Measurements from ENCODE around the gene AFAP1L1.

AFAP1L1 gene

DNA sequence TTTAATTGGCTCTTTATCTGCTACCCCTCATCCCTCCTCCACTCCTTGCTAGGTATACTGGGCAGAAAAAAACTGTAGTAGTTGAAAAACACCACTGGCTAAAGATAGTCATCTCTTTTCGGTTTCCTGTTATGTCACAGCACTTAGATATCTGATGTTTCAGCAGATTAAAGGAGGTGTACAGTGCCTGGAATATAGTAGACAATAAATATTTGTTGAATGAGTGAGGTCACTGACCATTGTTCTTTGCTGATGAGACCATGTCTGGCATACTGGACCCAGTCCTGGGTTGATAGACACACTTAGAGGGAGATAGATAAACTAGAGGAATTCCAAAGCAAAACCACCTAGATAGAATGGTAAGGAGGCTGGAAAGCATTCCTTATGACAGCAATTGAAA is 76.9 kb downstream of the AFAP1L1 start:
- DNase-seq (ENCODE audit: low spot score), result no peak

DNA sequence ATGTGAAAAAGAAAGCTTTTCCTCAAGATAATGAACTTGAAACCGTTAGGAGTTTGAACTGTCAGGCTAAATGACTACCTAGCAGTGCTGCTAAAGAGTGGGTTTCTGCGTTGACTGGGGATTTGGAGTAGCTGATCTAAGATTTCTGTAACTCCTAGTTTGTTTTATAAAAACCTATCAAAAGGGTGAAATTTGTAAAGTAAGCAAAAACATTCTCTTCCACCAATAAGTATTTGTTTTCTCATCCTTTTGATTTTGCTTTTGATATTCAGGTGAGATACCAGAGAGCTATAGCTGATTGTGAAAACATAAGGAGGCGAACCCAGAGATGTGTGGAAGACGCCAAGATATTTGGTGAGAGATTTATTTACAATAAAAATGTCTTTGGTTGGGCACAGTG is 77.7 kb downstream of the AFAP1L1 start:
- DNase-seq (ENCODE audit: low spot score), result no peak

DNA sequence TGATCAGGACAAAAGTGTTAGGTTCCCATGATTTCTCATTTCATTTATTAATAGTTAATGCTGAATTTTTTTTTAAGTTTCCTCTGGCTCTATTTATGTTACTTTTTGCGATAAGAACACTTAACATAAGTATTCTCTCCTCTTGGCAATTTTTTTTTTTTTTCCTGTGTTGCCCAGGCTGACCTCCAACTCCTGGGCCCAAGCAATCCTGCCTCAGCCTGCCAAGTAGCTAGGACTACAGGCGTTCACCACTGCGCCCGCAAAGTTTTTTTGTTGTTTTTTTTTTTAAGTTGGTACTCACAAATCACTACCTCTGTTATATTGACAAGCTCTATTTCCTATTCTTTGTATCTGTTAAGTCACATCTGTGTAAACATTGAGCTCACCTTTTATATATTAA is 80.5 kb downstream of the AFAP1L1 start:
- no peak for DNase-seq (ENCODE audit: low spot score)

DNA sequence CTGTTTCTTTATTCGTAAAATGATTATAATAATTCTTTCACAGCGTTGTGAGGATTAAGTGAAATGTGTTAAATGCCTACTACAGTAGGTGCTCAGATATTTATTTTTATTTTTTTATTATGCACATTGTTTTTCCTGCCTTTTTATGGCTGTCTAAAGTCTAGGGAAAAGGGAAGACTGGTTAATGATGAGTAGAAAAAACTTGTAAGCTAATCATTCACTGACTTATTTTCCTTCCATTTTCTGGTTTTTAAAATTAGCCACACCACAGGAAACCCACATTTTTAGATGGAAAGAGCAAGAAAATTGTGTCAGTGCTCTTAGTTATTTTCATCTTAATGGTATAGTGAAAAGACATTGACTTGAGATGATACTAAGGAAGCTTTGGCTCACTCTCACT is 82.3 kb downstream of the AFAP1L1 start:
- no peak for DNase-seq (ENCODE audit: low spot score)

DNA sequence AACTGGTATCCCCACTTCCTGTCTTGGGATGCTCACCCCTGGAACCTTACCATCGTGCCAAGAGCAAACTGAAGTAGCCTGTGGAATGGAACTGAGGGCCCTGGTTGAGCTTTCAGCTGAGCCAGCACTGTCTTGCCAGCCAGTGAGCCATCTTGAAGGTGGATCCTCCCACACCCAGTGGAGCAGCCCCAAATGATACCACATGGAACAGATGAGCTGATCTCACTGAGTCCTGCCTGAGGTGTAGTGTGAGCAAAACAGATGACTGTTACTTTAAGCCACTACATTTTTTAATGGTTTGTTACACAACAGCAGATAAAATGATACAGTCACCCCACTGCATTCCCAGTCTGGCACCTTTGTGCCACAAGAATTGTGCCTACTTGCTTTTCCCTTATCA is 84.0 kb downstream of the AFAP1L1 start:
- no peak for DNase-seq (ENCODE audit: low spot score)

DNA sequence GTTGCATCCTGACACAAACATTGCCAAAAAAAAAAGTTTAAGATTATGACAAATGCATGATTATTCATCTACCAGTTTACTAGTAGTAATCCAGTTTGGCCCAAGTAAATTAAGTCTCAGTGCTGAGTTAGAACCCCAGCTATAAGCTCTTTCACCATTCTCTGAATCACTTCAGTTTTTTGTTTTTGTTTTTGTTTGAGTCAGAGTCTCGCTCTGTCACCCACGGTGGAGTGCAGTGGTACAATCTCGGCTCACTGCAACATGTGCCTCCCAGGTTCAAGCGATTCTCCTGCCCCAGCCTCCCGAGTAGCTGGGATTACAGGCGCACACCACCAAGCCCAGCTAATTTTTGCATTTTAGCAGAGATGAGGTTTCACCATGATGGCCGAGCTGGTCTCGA is 84.7 kb downstream of the AFAP1L1 start:
- DNase-seq (ENCODE audit: low spot score), result no peak

DNA sequence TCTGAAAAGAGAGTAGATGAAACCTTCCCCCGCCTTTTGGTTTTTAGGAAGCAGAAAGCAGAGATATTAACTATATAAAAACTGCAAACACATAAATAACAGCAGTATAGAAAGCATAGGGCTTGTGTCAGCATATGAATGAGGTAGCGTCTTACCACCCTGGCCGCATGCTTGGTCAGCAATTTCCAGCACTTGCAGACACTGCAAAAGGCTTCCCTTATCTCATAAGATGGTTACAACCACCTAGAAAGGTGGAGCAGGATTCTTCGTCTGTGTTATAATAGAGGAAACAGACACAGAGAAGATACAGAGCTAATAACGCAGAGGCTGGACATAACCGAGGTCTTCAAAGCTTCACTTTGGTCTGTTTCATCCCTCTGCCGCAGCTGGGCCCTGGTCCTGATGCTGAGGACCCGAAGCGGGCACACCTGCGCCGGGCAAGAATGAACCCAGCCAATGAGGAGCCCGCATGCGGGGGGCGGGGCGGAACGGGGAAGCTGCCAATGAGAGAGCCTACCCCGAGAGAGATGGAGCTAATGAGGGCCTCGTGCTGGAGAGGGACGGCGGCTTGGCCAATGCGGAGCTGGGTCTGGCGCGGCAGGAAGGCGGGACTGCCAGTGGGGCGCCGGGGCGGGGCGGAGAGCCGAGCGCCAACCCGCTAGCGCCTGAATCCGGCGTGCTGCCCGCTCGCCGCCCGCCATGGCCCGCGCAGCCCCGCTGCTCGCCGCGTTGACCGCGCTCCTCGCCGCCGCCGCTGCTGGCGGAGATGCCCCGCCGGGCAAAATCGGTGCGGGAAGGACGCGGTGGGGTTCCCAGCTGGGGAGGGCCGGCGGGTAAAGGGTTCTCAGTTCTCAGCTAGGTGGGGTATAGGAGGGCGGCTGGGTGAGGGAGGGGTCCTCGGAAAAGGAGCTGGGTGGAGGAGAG is 86.0 kb downstream of the AFAP1L1 start, which contains the start of gene PCYOX1L:
Gene PCYOX1L, plus strand, starts transcription at position 677 of the 924 bp plus-strand sequence. Its CDS starts 23 bp downstream, at position 700.
- DNase-seq (ENCODE audit: low spot score), result peak; percentile 98

DNA sequence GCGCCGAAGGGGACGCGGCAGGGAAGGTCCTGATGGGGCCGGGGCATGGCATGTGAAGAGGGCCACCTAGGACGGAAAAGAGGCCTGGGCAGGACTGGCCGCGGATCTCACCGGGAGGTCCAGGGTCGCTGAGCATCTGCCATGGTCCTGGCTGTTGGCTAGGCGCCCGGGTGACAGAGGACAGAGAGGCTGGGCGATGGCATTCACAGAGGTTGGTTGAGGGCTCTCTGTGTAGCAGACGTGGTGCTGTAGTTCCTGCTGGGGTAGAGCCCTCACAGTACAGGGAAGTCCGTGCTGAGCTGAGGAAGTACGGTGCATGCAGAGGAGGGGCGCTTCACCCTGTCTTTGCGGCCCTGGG is 86.6 kb downstream of the AFAP1L1 start:
- DNase-seq (ENCODE audit: low spot score), result no peak

DNA sequence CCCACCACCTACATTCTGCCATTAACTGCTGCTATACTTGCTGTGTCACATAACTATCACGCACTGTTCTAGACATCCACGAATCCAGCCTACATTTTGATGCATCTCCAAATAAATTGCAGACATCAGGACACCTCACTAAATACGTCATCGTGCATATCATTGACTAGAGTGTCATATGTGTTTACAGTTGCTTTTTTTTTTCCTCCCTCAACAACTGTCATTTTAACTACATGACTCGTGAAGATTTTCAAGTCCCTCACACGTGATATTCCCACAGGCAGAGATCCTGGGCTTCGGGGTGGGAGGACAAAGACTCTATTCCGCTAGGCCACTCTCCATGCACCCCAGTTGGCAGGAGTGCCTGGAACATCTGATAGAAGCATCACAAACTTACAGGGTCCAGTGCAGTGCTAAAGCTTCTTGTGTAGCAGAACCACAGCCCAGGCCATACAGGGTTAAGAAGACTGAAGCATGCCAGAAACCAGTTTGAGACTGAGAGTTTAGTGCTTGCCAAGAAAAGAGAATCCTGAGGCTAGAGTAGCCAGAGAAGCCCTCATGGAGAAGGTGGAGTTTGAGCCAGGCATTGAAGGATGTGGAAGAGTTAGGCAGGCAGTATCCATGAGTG is 87.3 kb downstream of the AFAP1L1 start:
- no peak for DNase-seq (ENCODE audit: low spot score)

DNA sequence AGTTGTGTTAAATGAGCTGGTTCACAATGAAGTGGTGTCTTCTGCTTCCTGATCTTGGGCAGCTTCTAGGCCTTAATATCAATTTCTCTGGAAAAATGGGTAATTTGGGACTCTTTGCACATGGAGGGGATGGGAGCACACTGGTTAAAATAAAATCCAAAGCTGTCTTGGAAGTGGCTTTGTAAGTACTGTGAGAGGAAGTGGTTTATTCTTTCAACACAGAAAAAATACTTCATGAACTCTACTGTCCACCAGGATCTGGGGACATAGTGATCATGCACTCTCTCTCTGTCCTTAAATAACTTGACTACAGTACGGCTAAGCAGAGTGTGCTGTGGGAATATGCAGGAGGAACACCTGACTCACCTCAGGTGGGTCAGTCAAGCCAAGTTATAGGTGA is 88.6 kb downstream of the AFAP1L1 start:
- DNase-seq (ENCODE audit: low spot score), result no peak

DNA sequence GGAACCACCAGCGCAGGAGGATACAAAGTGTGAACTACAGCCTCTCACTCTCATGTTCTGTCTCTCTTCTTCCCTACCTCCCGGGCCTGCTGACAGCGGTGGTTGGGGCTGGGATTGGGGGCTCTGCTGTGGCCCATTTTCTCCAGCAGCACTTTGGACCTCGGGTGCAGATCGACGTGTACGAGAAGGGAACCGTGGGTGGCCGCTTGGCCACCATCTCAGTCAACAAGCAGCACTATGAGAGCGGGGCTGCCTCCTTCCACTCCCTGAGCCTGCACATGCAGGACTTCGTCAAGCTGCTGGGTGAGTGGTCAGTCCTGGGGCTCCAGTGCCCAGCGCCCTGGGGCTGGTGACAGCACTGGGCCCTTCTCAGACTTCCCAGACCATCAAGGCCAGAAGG is 90.9 kb downstream of the AFAP1L1 start:
- no peak for DNase-seq (ENCODE audit: low spot score)

DNA sequence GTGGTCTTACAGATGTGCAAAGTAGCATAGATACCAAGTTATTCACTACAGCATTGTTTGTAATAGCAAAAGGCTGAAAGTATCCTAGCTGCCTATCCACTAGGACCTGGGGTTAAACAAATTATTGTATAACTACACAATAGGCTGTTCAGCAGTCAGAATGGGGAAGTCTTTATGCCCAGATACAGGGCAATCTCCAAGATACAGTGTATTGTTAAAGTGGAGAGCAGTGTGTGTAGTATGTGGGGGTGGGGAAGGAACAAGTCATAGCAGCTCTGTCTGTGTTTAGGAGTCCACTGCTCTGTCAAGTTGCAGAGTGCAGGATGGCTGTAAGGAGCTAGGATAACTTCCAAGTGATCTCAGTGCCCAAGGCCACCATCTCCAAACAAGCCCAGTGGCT is 91.7 kb downstream of the AFAP1L1 start:
- no peak for DNase-seq (ENCODE audit: low spot score)

DNA sequence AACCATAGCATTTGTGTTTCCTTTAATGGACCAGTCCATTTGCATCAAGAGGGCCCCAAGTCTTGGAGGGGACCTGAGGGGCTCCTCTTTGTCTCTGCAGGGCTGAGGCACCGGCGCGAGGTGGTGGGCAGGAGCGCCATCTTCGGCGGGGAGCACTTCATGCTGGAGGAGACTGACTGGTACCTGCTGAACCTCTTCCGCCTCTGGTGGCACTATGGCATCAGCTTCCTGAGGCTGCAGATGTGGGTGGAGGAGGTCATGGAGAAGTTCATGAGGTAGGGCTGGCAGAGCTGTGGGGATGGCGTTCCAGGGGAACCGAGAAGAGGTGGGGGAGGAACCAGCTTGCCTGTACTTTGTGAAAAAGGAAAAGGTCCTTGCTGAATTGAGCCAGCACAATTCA is 92.3 kb downstream of the AFAP1L1 start:
- DNase-seq (ENCODE audit: low spot score), result no peak

DNA sequence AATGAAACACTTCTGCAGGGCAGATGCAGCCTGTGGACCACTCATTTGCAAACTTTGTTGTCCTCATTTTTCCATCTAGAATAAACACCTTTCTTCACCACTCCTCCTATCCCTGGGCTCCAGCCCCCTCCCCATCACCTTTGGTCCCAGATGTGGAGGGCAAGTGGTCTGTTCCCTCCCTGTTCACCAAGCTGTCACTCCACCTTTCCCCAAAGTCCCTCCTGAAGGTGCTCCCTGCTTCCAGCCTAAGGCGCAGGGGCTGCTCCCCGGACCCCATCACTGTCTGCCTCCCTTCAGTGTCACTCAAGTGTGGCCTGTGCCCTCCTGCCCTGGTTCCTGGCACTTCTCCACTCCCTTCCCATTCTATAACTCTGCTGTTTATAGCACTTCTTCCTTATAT is 93.1 kb downstream of the AFAP1L1 start:
- no peak for DNase-seq (ENCODE audit: low spot score)

DNA sequence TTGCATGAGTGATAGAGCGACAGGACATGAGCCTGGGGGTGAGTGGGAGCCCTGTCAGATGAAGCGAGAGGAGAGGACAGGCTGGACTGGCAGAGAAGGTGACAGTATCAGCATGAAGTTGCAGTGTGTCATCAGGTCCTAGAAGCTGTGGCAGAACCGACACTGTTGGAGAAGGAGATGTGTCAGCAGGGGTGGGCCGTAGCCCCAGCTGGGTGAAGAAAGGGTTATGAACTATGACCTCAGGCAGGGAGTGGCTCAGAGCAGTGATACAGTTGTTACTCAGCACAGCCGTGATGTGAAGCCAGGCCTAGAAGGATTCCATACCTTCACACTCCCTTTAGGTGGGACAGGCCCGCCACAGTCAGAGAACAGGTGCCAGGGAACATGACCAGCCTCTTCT is 93.8 kb downstream of the AFAP1L1 start:
- no peak for DNase-seq (ENCODE audit: low spot score)

DNA sequence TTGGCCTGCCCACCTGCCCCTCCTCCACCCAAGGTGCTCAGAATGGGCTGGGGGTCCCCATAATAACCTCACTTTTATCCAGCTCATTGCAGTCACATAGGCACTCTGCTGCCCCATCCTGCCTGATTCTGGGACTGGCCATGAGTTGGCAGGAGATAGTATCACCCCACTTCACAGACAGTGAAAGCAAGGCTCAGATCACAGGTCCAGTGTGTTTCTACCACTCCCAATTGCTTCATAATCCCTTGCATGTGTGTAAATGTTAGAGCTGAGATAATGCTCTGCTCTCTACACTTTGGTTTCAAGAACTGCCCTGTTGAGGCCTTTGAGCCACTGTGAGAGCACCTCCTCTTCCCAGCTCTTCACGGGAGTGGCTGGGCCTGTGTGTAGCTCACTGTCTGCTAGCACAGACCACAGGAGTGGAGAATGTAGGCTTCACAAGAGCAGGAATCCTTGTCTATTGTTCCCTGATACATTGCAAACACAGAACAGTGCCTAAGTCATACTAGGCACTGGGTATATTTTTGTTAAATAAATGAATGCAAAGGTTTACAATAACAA is 94.6 kb downstream of the AFAP1L1 start:
- DNase-seq (ENCODE audit: low spot score), result no peak

DNA sequence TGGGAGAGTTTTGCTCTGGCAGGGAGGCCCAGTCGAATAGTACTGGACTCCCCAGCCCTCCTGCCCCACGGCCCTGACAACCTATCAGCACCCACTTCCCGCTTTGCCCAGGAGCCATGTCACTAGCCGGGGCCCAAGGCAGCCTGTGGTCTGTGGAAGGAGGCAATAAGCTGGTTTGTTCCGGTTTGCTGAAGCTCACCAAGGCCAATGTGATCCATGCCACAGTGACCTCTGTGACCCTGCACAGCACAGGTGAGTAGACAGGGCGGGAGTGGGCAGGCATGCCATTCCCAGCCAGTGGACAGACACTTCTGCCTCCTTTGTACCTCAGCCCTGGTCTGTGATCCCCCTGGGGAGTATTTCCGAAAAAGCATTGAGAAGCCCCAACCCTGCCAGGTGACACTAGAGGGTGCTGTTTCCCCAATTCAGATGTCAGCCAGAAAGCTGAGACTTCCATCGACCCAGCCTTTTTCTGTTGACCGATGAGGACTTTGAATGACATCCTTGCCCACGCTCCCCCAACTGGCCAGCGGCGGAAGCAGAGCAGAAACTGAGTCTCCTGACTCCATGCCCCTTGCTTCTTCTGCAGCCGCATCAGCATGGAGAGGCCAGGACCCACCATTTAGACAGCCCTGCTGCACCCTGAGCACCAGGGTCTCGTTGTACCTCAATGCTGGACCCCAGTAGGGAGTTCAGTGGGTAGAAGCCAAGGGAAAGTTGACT is 95.8 kb downstream of the AFAP1L1 start:
- DNase-seq (ENCODE audit: low spot score), result peak; percentile 88

DNA sequence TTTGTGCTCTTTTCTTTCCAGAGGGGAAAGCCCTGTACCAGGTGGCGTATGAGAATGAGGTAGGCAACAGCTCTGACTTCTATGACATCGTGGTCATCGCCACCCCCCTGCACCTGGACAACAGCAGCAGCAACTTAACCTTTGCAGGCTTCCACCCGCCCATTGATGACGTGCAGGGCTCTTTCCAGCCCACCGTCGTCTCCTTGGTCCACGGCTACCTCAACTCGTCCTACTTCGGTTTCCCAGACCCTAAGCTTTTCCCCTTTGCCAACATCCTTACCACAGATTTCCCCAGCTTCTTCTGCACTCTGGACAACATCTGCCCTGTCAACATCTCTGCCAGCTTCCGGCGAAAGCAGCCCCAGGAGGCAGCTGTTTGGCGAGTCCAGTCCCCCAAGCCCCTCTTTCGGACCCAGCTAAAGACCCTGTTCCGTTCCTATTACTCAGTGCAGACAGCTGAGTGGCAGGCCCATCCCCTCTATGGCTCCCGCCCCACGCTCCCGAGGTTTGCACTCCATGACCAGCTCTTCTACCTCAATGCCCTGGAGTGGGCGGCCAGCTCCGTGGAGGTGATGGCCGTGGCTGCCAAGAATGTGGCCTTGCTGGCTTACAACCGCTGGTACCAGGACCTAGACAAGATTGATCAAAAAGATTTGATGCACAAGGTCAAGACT is 96.5 kb downstream of the AFAP1L1 start:
- DNase-seq (ENCODE audit: low spot score), result no peak

DNA sequence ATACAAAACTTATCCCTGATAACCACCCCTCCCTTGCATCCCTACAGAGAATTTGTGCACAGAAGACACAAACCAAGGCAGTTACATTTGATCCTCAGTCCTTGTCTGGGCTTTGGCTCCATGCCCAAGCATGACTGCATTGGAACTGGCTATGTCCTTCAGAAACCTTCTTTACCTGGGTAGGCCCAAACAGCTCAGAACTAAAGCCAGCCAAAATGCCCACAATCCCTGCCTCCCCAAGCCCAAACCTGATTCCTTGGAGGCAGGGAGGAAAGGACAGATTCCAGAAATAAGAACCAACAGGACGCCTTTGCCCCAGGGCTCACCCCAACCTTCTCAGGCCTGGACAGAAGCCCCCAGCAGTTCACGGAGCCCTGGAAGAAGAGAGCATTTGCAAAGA is 99.2 kb downstream of the AFAP1L1 start:
- no peak for DNase-seq (ENCODE audit: low spot score)

DNA sequence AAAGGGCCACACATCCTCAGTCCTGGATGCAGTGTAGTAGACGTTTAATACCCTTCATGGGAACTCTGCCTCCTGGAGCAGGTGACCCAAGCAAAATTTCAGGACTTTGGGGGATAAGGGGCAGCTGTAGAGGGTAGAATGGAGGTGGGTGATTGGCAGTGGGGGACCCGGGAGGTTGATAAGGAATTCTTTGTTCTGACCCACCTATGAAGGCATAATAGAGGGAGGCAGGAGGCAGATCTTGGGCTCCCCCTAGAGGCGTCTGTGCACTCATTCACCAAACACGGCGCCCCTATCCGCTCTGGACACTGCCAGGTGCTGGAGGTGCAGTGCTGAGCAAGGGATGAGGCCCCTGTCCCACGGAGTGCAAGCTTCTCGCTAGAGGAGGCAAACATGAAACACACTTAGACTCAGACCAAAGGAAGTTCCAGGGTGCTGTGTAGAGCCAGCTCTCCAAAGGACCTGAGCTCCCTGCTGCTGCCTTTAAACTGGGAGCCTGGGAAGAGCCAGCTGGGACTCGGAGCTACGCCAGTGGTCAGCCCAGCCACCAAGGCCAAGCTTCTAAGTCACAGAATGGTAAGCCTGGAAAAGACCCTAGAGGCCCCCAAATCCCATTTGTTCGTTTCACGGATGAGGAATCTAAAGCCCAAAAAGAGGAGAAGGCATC is 99.8 kb downstream of the AFAP1L1 start:
- DNase-seq (ENCODE audit: low spot score), result peak; percentile 82

DNA sequence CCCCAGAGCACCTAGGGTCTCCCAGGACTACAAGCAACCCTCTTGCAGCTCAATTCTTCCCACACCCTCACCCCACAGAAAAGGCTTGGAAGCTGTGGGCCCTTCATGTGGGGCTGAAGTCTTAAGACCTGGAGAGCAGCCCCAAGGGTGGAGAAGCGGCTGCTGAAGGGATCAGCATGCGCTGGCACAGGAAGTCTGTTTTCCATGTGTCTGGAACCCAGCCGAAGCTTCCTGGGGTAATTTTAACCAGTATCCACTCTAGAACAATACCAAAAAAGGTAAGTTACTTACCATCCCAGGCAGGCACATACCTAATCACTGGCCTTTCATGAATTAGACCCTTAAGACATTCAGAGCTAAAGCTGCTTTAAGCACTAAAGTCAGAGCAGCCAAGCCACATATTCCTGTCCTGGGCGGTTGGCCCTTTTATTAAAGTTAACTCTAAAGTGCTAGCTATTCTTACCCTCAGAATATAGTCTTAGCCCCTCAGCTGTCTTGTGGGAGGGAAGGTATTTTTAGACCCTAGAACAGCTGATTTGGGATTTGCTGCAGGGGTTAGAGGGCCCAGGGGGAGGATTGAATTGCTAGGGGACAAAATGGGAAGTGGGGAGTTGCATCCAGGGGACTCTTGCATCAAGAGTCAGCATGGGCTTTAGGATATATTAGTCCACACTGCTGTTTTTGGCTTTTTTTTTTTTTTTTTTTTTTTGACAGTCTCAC is 100.6 kb downstream of the AFAP1L1 start:
- DNase-seq (ENCODE audit: low spot score), result no peak

All from iPS-NIHi11 (cell line).